Peyer's patch (tissue), 4 donors: ENCODE results near the gene SYS1. TPM values are rescaled to one million over a fixed set of nuclear protein-coding genes. Genes with fewer than 3 reads are reported as not detected.

ENCODE experiments used
- DNase-seq, 3 donors: peaks; one replicate each; pipeline ENCODE4 v3.0.0-alpha.2; 2017 to 2019
- H3K27ac ChIP-seq, 4 donors: fragments of 200-600 bp; sonication (generic); one replicate each; pipeline ENCODE4 v1.5.1; 2016 to 2019
- H3K27me3 ChIP-seq, 2 donors: fragments of 200-600 bp; sonication (generic); one replicate each; pipeline ENCODE4 v1.5.1; 2019
- H3K36me3 ChIP-seq, 3 donors: fragments of 200-600 bp; sonication (generic); one replicate each; pipeline ENCODE4 v1.5.1; 2016 to 2019
- H3K4me1 ChIP-seq, 4 donors: fragments of 200-600 bp; sonication (generic); one replicate each; pipeline ENCODE4 v1.5.1; 2016 to 2019
- H3K4me3 ChIP-seq, 4 donors: fragments of 200-600 bp; sonication (generic); 1 replicate in 3 of 4; 2 replicates in 1 of 4; pipeline ENCODE4 v1.5.1; 2016 to 2019; ENCODE audit warnings: mild to moderate bottlenecking in 1 of 4
- H3K9me3 ChIP-seq, 4 donors: fragments of 200-600 bp; sonication (generic); one replicate each; pipeline ENCODE4 v1.5.1; 2016 to 2019; ENCODE audit warnings: mild to moderate bottlenecking in 1 of 4
- POLR2A ChIP-seq, 2 donors: fragments of 450-650 bp; IDR thresholded peaks; one replicate each; pipeline ENCODE4 v1.5.1; 2017; ENCODE audit warnings: antibody characterized with exemption in 2 of 2, mild to moderate bottlenecking in 2 of 2, moderate library complexity in 2 of 2
- total RNA-seq, 4 donors: library from RNA; depleted of rRNA; stranded (reverse); fragments of >200 nt; gene quantifications; one replicate each; pipeline ENCODE4 v1.1.0, GENCODE V29; 2016
- TF ChIP-seq, protein P1 (sequence below), 6 experiments: fragments of 450-650 bp in 4 of 6; fragments of 200-600 bp in 2 of 6; sonication (generic) in 1 of 6; IDR thresholded peaks; one replicate each; pipeline ENCODE4 v1.5.1; 2017 to 2019; ENCODE audit warnings: antibody characterized with exemption in 6 of 6, mild to moderate bottlenecking in 3 of 6, moderate library complexity in 1 of 6

Gene SYS1
- total RNA-seq, 4 donors from 2014 or later = 23.1 to 62.2 (median 46.9) TPM

DNA sequence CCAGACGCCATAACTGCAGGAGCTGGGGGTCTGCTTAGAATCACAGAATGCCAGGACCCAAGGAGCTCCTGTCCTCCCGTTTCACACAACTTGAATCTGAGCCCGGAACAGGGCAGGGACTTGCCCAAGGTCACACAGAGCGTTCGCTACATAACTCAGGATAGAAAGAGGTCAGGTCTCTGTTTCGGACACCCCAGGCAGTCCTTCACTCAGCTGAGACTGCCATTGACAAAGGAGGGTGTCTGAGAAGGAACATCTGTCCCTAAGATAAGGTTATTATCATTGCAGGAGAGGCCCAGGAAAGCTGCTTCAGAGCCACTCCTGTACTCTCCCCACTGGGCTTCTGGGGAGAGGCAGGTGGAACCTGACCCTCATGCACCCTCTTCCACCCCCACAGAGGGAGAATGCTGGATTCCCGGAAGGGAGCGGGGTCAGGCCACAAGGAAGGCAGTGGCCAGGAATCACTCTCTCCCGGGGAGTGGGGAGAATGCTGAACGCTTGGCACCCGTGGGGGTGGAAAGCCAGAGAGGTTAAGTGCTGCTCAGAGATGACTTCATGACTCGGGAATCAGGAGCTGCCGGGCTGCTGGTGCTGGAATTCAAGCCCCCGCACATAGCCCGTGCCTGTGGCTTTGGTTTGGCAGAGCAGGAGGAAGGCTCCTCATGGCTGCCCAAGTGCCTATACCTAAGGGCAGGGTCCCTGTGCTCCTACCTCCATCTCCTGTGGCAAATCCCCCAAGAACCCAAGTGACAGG lies 25.4 kb upstream of the SYS1 start:
- TF ChIP-seq POLR2A (IDR thresholded peaks at IDR 0.05) = peak in 1 of 2 donors; percentile 28
- TF ChIP-seq, protein P1, sequence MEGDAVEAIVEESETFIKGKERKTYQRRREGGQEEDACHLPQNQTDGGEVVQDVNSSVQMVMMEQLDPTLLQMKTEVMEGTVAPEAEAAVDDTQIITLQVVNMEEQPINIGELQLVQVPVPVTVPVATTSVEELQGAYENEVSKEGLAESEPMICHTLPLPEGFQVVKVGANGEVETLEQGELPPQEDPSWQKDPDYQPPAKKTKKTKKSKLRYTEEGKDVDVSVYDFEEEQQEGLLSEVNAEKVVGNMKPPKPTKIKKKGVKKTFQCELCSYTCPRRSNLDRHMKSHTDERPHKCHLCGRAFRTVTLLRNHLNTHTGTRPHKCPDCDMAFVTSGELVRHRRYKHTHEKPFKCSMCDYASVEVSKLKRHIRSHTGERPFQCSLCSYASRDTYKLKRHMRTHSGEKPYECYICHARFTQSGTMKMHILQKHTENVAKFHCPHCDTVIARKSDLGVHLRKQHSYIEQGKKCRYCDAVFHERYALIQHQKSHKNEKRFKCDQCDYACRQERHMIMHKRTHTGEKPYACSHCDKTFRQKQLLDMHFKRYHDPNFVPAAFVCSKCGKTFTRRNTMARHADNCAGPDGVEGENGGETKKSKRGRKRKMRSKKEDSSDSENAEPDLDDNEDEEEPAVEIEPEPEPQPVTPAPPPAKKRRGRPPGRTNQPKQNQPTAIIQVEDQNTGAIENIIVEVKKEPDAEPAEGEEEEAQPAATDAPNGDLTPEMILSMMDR (IDR thresholded peaks at IDR 0.05) = no peak
- DNase-seq = peak in 2 of 3 donors; percentile 66 to 76
- H3K9me3 ChIP-seq = no peaks in the 10 kb centered on the region
- H3K4me1 ChIP-seq = peaks cover 0 to 66% (median 13%) of the 10 kb centered on the region in 4 donors
- peak overlapping the region in 2 of 4 donors; percentile 6 to 25 for H3K4me3 ChIP-seq
- H3K27me3 ChIP-seq = no peaks in the 10 kb centered on the region
- H3K36me3 ChIP-seq = peaks cover 0 to 31% (median 0%) of the 10 kb centered on the region in 3 donors
- peak overlapping the region; percentile 38 to 96 (median 86) for H3K27ac ChIP-seq

DNA sequence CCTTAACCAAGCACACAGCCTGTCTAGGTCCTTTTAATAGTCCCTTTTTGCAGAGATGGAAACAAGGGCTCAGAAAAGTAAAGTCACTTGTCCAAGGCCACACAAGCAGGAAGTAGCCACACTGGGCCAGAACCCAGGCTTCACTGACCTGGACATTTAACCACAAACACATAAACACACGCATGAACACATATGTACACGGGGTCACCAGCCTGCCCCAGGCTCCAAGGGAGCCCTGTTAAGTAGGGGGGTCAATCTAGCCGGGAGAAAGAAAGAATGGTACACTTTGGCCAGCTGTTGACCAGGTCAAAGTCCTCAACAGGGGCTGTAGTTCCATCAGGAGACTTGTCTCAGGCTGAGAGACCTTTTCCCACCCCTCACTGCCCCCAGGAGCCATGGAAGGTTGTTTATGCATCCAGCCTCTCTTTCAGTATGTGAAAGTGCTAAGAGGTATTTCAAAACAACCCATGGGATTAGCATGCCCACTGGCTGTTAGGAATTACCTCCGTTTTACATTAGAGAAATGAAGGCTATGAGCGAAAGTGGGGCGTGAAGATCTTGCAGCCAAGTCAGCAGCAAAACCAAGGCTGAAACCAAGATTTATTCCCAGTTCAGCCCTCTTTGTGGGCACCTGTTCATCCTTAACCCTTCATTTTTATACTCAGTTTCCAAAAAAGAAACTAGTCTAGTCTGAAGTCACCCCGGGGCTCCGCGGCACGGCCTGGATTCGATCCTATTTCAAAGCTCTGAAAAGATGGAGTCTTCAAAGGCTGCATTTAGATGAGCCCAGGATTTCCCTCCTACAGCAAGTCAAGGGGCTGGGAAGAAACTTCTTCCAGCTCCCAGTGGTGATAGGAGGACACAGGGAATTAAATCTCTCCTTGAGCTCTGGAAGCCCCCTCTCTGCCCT lies 24.6 kb upstream of the SYS1 start:
- Histone ChIP-seq H3K4me3 (peak overlapping the region in 1 of 4 donors; percentile 6), H3K27ac (peak overlapping the region; percentile 38 to 96 (median 86)), H3K9me3 (no peaks in the 10 kb centered on the region), H3K27me3 (no peaks in the 10 kb centered on the region), H3K36me3 (peaks cover 0 to 23% (median 0%) of the 10 kb centered on the region in 3 donors), H3K4me1 (peaks cover 0 to 75% (median 13%) of the 10 kb centered on the region in 4 donors)
- TF ChIP-seq, protein P1 (IDR thresholded peaks at IDR 0.05) = no peak
- TF ChIP-seq POLR2A (IDR thresholded peaks at IDR 0.05) = no peak
- no peak for DNase-seq

DNA sequence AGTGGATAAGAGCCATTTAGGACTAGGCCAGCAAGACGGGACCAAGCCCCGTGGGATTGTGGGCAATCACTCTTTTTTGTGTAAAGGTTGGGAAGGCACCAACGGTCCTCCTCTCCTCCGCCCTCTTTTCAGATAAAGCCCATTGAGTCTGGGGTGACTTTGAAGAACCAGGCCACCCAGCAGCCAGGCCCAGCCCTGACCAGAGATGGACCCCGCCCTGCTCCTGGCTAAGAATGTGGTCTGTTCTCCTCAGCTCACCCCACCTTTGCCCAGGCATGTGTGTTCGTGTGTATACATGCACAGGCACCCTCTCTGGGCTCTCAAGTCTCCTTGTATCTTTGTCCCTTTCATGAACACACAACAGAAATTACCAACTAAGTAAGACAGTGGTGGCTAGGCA lies 23.9 kb upstream of the SYS1 start:
- peak overlapping the region in 3 of 4 donors; percentile 81 to 96 (median 92) for H3K27ac ChIP-seq
- no peak overlapping the region for H3K4me3 ChIP-seq
- TF ChIP-seq POLR2A (IDR thresholded peaks at IDR 0.05) = no peak
- TF ChIP-seq, protein P1 (IDR thresholded peaks at IDR 0.05) = no peak
- peak in 2 of 3 donors; percentile 61 to 68 for DNase-seq
- H3K36me3 ChIP-seq = peaks cover 0 to 16% (median 0%) of the 10 kb centered on the region in 3 donors
- peaks cover 0 to 82% (median 14%) of the 10 kb centered on the region in 4 donors for H3K4me1 ChIP-seq
- H3K27me3 ChIP-seq = no peaks in the 10 kb centered on the region
- no peaks in the 10 kb centered on the region for H3K9me3 ChIP-seq

DNA sequence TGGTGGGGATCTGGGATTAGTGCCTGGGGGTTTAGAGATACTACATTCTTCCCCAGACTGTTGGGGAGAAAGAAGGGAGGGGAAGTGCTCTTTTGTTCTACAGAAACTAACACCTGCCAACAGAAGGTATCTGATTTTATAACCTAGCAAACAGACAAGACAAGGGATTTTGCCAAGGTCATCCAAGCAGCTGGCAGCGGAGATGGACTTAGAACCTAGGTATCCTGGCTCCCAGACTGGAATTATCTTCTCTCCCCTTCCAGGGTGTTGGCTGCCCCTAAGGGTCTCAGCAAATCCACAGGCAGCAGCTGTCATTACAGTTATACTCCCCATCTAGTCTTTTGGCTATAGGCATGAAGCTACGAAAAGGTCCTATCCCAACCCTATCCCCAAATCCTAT lies 23.2 kb upstream of the SYS1 start:
- peak in 1 of 3 donors; percentile 47 for DNase-seq
- no peaks in the 10 kb centered on the region for H3K27me3 ChIP-seq
- H3K36me3 ChIP-seq = peaks cover 0 to 11% (median 0%) of the 10 kb centered on the region in 3 donors
- H3K27ac ChIP-seq = peak overlapping the region in 2 of 4 donors; percentile 92 to 96
- no peak for TF ChIP-seq POLR2A (IDR thresholded peaks at IDR 0.05)
- TF ChIP-seq, protein P1 (IDR thresholded peaks at IDR 0.05) = no peak
- H3K4me3 ChIP-seq = no peak overlapping the region
- no peaks in the 10 kb centered on the region for H3K9me3 ChIP-seq
- H3K4me1 ChIP-seq = peaks cover 0 to 89% (median 15%) of the 10 kb centered on the region in 4 donors

DNA sequence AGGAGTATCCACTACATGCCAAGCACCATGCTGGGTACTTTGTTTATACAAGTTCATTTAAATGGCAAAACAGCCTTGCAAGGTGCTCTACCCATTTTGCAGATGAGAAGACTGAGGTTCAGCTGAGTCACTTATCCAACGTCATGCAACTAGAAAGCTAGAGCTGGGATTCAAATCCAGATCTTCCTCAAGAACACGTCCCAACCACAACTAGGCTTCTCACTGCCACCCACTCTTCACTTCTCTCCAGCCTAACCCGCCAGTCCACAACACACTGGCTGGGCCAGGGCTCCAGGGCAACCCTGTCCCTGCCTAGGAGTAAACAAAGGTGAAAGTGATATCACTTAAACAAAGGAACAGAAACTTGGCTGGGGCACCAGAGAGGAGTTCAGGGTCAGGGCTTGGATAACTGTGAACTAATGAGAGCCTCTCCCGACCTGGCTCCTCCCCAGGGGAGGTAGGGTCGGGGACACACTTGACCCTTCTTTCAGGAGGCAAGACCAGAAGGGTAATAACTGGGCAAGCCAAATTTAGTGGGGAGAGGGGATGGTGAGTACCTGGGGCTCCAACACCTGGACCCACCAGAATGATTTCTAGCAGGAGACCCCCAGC lies 22.6 kb upstream of the SYS1 start:
- H3K9me3 ChIP-seq = no peaks in the 10 kb centered on the region
- TF ChIP-seq, protein P1 (IDR thresholded peaks at IDR 0.05) = no peak
- TF ChIP-seq POLR2A (IDR thresholded peaks at IDR 0.05) = no peak
- no peak for DNase-seq
- H3K4me1 ChIP-seq = peaks cover 0 to 94% (median 17%) of the 10 kb centered on the region in 4 donors
- H3K36me3 ChIP-seq = peaks cover 0 to 5% (median 0%) of the 10 kb centered on the region in 3 donors
- no peaks in the 10 kb centered on the region for H3K27me3 ChIP-seq
- H3K27ac ChIP-seq = peak overlapping the region in 2 of 4 donors; percentile 92 to 96
- no peak overlapping the region for H3K4me3 ChIP-seq
